Nucleus accumbens (tissue), 56 donors: Measurements from ENCODE around the gene TMPRSS4.
A peak's percentile ranks its signal among the peaks of the same experiment; 100 is the strongest.

Source experiments
- DNase-seq, 56 donors: peaks; one replicate each; lab custom pipeline; 2025; lab: John Stamatoyannopoulos, UW

The TMPRSS4 gene

DNA sequence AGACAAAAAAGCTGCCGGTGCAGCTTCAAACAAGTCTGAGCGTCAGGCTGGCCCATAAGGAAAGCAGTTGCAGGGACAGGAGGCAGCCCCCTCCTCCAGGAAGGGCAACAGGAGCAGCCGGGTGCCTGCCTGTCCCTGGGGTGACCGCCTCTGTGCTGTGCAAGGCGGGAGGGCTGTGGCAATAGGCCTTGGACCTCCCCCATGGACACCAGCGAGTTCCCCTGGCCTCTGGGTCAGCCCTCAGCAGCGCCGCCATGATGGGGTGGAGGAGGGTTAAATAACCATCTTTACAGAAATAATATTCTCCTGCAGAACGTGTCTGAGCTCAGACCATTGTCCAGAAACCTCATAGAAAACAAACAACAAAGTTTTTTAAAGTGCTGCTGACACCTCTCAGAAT lies 3.3 kb upstream of the TMPRSS4 start:
- DNase-seq, result no peak

DNA sequence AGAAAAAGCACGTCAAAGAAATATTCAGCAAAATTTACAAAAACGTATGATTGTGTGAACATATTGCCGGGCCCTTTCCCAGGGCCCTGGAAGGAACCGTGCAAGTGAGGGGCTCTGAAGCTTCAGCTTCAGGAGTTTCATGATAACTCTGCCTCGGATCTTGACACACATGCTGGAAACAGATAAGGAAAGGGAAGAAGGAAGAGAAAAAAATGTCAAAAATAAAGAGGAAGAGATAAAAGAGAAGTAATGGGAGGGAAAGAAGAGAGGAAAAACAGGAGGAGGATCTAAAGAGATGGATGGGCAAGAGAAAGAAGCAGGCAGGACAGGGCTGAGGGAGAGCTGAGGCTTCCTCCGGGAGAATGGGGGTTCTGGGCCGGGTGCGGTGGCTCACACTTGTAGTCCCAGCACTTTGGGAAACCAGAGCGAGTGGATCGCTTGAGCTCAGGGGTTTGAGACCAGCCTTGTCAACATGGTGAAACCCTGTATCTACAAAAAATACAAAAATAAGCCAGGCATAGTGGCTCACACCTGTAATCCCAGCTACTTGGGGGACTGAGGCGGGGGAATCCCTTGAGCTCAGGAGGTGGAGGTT lies 2.7 kb upstream of the TMPRSS4 start:
- DNase-seq, result no peak

DNA sequence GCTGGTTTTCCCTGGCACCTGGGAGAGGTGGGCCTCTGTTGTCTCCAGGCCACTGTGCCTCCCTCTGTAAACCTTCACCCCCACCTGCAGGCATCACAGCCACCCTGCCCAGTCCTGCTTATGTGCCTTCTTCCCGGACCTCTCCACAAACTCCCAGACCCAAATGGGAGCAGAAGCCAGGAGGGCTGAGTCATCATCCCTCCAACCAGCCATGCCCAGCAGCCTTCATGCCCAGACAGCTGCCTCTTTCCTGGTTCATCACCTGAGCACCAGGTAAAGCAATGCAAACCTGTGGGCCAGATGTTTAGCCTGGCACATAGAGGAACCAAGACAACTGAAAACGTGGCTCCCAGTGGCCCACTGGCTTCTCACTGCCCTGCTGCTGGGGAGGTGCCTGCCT lies 2.1 kb upstream of the TMPRSS4 start:
- DNase-seq, result no peak

DNA sequence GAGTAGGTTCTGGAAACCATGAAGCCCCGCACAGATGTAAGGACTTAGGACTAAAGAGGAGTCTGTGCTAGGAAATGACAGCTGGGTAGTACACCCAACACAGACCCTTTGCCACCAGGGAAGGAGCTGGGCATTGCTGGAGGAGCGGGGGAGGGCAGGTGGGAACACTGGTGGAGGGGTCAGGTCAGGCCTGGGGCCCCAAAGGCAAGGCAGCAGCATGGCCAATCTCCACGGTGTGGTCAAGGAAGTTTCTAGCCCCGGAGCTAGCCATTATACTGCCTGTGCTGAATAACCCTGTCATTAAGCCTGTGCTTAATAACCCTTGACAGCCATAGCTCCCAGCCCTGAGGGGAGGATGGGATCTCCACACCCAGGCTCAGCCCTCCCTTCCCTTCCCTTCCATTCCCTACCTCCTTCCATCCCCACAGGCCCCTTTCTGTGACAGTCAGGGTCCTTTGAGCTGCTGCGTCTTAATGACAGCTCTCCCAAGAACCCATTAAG lies 2.1 kb downstream of the TMPRSS4 start:
- DNase-seq, result no peak

DNA sequence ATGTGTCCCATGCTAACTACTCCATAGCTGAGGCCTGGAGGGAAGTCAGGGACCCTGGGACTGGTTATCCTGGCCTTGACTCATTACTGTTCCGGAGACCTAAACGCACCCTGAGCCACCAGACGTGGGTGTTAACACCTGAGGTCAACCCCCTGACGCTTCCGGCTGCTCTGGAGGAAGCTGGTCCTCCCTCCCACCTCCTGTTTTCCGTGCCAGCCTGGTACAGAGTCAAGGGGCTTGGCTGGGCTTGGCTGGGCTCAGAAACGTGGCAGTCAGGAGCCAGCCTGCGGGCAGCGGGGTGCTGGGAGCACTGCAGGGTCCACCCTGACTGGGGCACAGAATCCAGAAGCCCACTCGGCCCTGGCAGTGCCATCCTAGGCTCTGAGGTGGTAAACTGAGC lies 2.6 kb downstream of the TMPRSS4 start:
- no peak for DNase-seq

DNA sequence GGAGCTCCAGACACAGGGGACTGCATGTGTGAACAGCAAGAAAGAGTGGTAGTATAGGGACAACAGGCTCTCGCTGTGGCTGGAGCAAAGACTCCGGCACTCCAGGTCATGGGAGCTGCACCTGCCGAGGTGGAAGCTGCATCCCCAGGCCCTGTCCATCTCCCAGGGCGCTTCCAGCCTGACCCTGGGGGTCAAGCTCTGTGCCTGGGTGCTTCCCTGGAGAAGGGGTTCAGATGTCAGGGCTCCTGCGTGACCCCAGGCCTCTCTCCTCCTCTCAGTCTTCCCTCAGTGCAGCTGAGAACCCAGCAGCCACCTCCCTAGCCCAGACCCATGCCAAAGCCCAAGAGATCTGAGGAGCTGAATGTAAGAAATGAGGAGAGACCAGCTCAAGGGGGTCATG lies 3.4 kb downstream of the TMPRSS4 start:
- DNase-seq, result no peak

DNA sequence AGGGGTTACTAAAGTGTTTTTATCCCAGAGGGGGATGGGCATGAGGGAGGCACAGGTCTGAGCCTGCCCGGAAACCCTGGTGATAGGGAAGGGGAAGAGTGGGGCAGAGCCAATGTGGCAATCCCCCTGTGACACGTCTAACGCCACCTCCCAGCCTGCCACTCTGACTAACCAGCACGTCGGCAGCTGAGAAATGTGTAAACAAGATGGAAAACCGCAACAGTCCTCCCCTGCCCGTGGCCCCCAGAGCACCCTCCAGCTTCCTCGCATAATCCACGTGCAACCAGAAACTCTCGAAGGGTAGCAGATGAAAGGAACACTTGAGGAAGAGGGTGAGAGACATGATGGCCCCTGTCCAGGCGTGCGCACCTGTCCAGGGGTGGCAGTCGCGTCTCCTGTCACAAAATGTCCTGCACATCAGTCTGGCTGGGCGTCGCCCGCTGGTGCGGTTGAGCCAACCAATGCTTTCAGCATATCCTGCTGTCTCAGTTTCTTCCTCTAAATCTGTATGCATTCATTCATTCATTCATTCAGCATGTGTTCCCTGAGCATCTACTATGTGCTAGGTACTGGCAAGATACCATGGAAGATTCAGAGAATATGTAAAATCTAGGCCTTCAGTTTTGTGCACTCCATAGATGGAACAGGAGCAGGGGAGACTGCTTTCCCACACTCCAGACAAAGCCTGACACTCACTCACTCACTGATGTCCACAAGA lies 4.5 kb downstream of the TMPRSS4 start:
- DNase-seq, result no peak

DNA sequence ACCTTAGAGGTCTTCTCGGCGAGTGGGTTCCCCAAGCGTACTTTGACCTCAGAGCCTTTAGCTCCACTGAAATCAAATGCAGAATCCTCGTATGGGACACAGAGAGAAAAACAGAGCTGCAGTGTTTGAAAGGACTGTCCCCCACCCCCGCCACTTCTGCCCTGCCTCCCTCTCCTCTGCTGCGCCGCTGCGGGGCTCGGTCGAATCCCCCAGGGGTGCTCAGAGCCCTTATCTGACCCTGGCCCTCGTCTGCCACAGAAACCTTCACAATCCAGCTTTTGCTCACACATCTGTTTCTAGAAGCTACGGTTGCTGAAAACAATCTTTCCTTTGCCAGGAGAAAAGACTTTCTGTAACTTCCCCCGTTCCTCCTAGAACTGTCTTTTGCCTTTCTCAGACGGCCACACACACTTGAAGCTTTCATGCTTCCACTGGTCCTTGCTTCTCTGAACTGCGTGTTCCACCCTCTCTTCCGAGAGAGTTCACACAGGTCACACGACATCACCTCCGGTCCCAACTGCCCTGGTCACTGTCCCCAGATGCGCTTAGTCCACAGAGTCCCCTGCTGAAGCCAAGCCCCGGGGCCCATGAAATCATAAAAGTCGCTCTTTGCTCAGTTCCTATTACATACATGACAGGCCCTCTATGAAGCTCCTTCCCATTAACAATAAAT lies 6.1 kb downstream of the TMPRSS4 start:
- no peak for DNase-seq

DNA sequence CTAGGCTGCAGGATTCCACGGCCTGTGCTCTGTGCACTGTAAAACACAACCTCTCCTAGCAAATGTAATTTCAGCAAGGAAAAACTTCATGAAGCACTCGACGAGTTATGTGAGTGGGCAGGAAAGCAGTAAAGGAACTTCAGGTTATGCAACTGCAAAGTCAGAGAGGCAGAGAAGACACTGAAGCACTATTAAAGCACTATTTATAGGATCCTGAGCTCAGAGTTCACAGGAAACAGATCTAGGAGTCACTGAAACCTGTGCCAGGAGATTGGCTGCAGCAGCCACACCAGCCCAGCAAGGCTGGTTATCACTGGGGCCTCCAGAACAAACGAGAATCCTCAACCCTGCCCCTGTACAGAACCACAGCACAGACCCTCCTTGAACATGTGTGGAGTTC lies 7.4 kb downstream of the TMPRSS4 start:
- DNase-seq, result peak in 14 of 56 donors; percentile 25 to 76 (median 42)

DNA sequence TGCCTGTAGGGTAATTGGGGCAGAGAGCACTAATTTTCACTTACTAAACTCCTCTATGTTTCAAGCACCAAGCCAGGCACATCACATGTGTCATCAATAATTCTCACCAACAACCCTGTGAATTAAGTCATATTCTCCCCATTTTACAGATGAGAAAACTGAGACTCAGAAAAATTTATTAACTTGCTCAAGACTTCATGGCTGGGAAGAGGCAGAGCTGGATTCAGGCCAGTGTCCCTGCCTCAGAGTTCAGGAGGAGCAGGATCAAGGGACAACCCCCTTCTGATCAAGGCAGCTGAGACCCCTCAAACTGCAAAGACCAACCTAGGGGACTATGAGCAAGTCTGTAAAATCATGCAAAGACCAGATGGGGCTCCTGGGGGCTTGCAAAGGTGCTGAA lies 7.8 kb downstream of the TMPRSS4 start:
- no peak for DNase-seq

DNA sequence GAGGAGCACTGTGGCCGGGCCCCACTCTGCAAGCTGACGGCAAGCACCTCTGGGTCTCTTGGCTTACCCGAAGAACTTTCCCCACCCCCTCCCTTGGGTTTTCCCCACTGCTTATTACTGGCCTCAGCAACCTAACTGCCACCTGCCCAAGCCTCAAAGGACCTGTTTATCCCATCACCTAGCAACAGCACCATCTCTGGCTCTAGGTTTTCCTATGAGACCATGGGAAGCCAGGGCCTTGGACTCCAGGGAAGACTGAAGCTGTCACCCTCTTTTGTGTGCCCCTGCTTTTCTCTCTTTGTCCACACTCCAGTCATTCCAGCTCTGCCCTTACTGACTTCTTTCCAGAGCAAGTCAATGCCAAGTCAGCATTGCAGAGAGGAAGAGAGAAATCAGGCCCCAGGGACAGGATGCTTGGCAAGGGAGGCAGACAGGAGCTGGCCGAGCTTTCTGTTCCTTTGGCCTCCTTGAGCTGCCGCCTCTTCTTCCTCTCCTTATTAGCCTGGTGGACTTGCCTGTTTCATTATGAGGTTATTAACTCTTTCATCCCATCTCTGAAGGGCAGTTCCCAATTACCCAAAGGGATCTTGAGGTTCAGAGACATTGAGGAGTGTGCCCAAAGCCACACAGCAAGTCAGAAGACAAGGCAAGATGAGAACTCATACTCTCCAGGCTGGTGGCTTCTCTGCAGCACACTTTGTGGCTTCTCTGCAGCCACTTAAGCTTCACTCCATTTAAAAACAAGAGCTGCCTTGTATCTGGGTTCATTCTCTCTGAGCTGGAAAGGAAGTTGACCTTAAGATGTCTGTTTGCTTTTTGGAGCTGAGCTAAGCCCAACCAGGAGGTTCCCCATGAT lies 10.3 kb downstream of the TMPRSS4 start, which contains the start of gene SMIM35:
Gene SMIM35 (minus strand): TSS at position 51 of the 856 bp plus-strand sequence. CDS start 206 bp downstream, outside the sequence.
- DNase-seq, result peak in 4 of 56 donors; percentile 6 to 13 (median 10)

DNA sequence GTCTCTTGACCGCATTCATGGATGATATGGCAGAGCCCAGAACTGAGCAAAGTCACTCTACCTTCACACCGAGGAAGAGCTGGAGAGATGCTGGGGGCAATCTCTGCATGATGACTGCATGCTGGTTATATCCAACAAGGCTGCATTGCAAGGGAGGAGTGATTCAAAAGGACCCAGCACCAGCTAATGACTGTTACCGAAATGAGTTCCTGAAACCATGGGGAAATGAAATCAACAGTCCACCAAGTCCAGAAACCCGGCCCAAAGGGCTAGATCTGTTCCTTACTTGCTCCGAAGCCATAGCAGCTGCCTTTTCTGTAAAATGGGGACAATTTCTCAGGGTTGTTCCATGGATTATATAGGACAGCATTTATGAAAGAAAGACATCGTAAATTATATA lies 11.1 kb downstream of the TMPRSS4 start:
- DNase-seq, result no peak

DNA sequence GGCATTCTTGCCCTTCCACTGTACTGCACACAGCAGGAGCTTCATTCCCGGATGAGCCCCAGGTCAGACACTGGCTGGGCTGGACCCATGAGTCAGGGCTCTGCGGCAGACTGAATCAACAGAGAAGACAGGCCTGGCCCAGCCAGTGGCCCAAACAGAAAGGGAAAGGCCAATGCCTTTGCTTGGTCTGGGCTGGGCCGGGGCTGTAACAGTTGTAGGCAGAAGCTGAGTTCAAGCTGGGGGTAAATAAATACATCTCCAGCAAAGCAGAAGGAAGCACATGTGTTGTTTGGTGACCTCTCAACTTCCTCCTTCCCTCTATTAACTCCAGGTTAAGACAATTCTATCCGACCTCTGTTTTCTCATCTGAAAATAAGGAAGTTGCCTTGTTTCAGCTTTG lies 11.7 kb downstream of the TMPRSS4 start:
- peak in 1 of 56 donors; percentile 13 for DNase-seq

DNA sequence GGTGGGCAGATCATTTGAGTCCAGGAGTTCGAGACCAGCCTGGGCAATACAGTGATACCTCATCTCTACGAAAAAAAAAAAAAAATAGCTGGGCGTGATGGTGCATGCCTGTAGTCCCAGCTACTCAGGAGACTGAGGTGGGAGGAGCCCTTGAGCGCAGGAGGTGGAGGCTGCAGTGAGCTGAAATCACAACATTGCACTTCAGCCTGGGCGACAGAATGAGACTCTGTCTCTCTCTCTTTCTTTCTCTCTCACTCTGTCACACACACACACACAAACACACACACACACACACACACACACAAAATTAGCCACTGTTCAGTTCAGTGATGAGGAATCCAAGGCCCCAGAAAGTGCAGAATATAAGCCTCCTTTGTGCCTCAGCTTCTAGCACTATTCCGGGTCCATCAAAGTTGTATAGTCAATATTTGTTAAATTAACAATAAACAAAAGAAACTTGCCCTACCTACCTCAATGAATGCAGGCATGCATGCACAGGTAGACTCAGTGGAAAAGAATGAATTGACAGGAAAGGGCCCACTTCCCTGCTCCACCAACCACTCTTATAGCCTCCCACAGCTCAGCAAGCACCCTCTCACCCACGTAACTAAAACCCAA lies 13.8 kb downstream of the TMPRSS4 start:
- DNase-seq, result peak in 8 of 56 donors; percentile 7 to 41 (median 22)

DNA sequence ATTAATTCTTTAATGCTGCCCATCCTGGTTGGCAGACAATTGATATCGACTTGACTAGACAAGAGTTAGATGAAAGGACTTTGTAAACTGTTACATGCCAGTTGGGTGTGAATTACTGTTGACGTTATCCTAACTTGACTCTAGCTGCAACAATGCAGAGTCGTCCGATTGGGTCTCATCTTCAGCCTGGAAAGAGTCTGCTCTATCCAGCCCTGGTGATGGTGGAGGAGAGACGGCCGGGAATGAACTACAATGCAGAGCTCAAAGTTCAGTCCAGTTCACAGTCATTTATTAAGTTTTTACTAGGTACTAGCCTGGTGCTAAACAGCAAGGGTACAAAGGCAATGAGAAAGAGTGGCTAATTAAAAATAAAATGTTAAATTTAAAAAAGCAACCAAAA lies 14.8 kb downstream of the TMPRSS4 start:
- DNase-seq, result no peak

DNA sequence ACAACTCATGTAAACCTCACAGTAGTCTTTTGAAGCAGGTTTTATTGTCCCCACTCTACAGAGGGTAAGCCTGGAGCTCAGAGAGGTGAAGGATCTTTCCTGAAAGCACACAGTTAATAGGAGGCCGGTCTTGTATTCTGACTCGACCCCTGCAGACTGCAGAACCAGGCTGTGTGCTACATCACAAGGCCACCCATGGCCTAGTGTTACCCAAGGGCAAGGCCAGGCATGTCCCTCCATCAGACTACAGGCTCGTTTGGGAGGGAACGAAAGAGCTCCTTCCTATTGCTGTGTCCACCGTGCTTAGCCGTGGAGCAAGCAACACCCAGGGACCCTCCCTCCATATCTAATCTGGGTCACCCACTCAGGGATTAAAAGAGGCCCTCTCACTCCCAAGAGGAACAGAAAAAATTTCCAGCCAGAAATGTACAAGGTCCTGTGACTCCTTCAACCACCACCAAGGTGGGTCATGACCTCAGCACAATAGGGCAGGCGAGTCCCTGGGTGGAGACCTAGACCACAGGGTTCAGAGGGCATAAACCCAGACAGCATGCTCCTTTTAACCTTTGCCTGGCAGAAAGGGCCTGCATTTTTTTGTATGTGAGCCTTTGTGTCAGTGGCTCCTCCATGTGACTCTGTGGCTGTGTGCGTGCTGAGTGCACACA lies 16.2 kb downstream of the TMPRSS4 start:
- DNase-seq, result no peak

DNA sequence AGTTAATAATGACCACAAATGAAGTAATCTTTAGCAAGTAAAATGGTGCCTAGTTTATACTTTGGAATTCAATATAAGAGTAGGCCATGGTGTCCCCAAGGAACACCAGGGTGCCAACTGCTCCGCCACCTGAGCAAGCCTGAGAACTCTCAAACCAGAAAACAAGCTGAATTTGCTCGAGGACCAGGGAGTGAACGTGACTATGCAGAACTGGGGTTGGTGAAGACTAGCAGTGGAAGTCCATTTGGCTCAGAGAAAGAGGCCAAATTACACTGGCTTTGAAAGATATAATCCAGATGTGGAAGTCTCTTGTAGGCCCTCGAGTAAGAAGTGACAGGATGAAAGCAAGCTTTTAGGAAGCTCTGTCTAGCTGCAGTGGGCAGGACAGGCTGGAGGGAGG lies 18.6 kb downstream of the TMPRSS4 start:
- DNase-seq, result no peak

DNA sequence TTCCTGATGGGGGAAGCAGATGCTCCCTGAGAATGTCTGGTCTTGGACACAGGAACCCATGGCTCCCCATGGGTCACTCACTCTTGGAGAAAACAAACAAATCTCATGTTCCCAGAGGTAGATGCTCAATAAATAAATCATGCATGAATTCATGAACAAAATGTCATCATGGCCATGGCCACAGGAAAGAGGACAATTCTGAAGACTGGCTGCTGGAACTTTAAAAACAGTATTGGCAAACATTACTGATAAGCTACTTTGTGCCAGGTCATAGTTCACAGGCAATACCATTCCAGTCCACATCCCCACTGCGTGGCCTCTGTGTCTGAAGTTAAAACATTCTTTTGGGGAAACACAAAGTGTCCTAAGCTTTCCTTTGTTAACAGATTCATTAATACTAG lies 19.1 kb downstream of the TMPRSS4 start:
- no peak for DNase-seq

DNA sequence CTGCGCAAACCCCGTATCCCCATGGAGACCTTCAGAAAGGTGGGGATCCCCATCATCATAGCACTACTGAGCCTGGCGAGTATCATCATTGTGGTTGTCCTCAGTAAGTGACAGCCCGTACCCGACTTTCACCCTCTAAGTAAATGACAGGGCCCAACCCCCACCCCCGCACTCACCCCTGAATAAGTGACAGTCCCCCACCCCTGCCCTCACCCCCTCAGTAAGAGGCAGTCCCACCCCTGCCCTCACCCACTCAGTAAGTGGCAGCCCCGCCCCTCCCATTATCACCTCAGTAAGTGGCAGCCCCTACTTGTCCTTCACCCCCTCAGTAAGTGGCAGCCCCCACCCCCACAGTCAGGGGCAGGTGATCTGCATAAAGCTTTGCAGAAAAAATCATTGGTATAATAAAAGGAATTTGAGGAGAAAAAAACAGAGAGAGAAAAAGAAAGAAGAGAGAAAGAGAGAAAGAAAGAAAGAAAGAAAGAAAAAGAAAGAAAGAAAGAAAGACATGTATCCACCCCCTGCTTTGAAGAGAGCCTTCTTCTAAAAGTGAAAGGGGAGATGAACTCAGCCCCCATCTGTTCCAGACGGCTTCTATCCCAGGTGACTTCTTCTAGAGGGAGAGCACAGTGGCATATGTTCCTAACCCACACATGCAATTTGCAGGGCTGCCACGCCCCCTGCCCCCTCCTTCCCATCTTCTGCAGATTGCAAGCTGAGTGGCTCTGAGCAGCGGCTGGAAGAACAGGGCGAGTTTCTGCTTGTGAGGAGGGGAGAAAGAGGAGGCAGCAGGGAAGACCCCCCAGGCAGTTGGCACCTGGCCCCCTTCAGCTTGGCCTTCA lies 22.3 kb downstream of the TMPRSS4 start:
- peak in 39 of 56 donors; percentile 11 to 90 (median 55) for DNase-seq
